ENCODE data around the gene RNF34. TPM values are rescaled to one million over a fixed set of nuclear protein-coding genes. Genes with fewer than 3 reads are reported as not detected.

The RNF34 gene
- total RNA-seq, 2 donors from 2014 or later = 55.5 to 55.8 TPM

DNA sequence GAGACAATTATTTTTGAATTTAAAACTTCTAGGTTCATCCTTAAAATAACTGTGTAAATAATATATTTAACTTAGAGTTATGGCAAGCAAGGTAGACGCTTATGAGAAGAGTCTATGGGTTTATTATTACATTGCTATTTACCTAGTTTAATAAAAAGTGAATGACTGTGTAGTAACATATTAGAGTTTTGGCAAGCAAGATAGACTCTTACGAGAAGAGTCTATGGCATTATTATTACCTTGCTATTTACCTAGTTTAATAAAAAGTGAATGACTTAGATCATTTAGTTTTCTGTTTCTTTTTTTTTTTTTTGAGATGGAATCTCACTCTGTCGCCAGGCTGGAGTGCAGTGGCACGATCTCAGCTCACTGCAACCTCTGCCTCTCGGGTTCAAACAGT, 3.8 kb downstream of the RNF34 start:
- TF ChIP-seq, protein P1, sequence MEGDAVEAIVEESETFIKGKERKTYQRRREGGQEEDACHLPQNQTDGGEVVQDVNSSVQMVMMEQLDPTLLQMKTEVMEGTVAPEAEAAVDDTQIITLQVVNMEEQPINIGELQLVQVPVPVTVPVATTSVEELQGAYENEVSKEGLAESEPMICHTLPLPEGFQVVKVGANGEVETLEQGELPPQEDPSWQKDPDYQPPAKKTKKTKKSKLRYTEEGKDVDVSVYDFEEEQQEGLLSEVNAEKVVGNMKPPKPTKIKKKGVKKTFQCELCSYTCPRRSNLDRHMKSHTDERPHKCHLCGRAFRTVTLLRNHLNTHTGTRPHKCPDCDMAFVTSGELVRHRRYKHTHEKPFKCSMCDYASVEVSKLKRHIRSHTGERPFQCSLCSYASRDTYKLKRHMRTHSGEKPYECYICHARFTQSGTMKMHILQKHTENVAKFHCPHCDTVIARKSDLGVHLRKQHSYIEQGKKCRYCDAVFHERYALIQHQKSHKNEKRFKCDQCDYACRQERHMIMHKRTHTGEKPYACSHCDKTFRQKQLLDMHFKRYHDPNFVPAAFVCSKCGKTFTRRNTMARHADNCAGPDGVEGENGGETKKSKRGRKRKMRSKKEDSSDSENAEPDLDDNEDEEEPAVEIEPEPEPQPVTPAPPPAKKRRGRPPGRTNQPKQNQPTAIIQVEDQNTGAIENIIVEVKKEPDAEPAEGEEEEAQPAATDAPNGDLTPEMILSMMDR (IDR thresholded peaks at IDR 0.05) = no peak
- no peak for ATAC-seq (ENCODE audit: insufficient number of reproducible peaks, low FRiP score, low read depth)
- Histone ChIP-seq H3K9me3 (no peaks in the 10 kb centered on the region), H3K36me3 (peaks cover 15% of the 10 kb centered on the region), H3K4me1 (ENCODE audit: control insufficient read depth in 1 of 2, low read depth in 2 of 2) (peaks cover 13 to 22% of the 10 kb centered on the region in 2 donors), H3K27ac (no peak overlapping the region), H3K27me3 (replicated peaks; ENCODE audit: insufficient read depth) (no peaks in the 10 kb centered on the region), H3K4me3 (no peak overlapping the region)
- DNase-seq (ENCODE audit: low spot score) = no peak

DNA sequence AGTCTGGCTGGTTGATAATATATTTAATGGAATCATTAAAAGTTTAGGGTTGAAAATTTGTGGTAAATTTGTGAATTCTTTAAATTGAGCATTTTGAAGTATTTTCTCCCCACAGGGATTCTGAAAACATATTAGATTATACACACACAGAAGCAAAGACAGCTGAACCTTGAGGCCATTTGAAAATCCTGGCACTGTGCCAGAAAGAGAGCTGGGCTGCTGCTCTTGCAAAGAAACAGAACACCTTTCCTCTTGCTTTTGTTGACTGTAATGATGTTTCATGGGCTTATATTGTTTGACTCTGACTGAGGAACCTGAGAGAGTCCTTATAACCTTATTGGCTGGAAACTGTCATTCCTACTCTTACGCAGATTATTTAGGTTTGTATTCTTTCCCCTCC, 4.8 kb downstream of the RNF34 start:
- Histone ChIP-seq H3K9me3 (no peaks in the 10 kb centered on the region), H3K27ac (no peak overlapping the region), H3K36me3 (peaks cover 15% of the 10 kb centered on the region), H3K4me3 (no peak overlapping the region), H3K27me3 (replicated peaks; ENCODE audit: insufficient read depth) (no peaks in the 10 kb centered on the region), H3K4me1 (ENCODE audit: control insufficient read depth in 1 of 2, low read depth in 2 of 2) (peaks cover 13 to 16% of the 10 kb centered on the region in 2 donors)
- DNase-seq (ENCODE audit: low spot score) = no peak
- TF ChIP-seq, protein P1 (IDR thresholded peaks at IDR 0.05) = no peak
- ATAC-seq (ENCODE audit: insufficient number of reproducible peaks, low FRiP score, low read depth) = no peak

DNA sequence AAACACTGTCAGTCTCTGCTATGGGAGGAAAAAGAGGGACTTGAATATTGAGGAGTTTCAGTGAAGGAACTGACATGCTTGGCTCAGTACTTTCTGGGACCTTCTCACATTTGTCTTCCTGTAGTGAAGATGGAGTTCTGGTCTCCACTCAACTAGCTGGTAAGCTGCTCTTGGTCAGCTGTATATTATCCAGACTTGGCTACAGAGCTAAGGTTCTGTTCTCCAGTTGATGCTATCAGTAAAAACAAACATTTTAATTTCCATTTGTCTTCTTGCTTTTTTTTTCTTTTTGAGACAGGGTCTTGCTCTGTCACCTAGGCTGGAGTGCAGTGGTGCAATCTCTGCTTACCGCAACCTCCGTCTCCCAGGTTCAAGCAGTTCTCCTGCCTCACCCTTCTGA, 5.3 kb downstream of the RNF34 start:
- ATAC-seq (ENCODE audit: insufficient number of reproducible peaks, low FRiP score, low read depth) = no peak
- no peaks in the 10 kb centered on the region for H3K27me3 ChIP-seq (replicated peaks; ENCODE audit: insufficient read depth)
- no peaks in the 10 kb centered on the region for H3K9me3 ChIP-seq
- H3K4me3 ChIP-seq = no peak overlapping the region
- peaks cover 13 to 16% of the 10 kb centered on the region in 2 donors for H3K4me1 ChIP-seq (ENCODE audit: control insufficient read depth in 1 of 2, low read depth in 2 of 2)
- no peak for DNase-seq (ENCODE audit: low spot score)
- H3K27ac ChIP-seq = no peak overlapping the region
- peaks cover 15% of the 10 kb centered on the region for H3K36me3 ChIP-seq
- TF ChIP-seq, protein P1 (IDR thresholded peaks at IDR 0.05) = no peak

DNA sequence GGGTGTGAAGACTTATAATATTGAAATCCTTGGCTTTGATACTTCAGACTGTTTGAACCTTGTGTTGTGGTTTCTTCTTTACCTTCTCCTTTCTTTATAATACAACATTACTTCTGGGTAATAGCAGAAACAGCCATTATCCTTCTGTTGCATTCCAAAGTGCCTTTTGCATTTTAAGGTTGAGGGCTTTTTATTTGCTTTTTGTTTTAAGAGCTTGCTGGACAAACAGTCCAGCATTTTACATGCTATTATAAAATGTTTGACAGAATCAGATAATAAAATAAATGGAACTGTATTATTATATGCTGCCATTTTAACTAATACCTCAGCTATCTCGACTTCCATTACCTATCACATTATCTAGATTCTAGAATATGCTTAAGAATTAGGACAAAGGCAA, 14.0 kb downstream of the RNF34 start:
- no peak overlapping the region for H3K27ac ChIP-seq
- no peaks in the 10 kb centered on the region for H3K27me3 ChIP-seq (replicated peaks; ENCODE audit: insufficient read depth)
- no peaks in the 10 kb centered on the region for H3K4me1 ChIP-seq (ENCODE audit: control insufficient read depth in 1 of 2, low read depth in 2 of 2)
- no peak for ATAC-seq (ENCODE audit: insufficient number of reproducible peaks, low FRiP score, low read depth)
- DNase-seq (ENCODE audit: low spot score) = no peak
- TF ChIP-seq, protein P1 (IDR thresholded peaks at IDR 0.05) = no peak
- peaks cover 4% of the 10 kb centered on the region for H3K36me3 ChIP-seq
- no peaks in the 10 kb centered on the region for H3K9me3 ChIP-seq
- no peak overlapping the region for H3K4me3 ChIP-seq

DNA sequence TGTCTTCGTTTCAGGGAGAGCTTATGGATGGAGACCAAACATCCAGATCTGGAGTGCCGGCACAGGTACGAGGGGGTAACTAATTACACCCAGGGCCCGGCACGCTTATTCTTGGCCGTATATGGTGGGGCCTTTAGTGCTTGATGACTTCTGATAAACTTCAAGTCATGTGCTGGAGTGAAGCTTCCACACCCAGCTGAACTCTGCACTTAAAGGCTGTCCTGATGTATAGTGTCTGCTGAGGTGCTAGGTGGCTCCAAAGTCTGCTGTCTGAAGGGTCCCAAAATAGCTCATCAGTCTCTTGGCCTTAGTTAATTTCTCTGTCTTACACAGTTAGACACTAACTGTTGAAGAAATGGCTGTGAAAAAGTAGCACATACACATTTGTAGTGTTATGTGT, 17.9 kb downstream of the RNF34 start:
- Histone ChIP-seq H3K36me3 (peaks cover 25% of the 10 kb centered on the region), H3K9me3 (no peaks in the 10 kb centered on the region), H3K4me1 (ENCODE audit: control insufficient read depth in 1 of 2, low read depth in 2 of 2) (no peaks in the 10 kb centered on the region), H3K27ac (no peak overlapping the region), H3K27me3 (replicated peaks; ENCODE audit: insufficient read depth) (no peaks in the 10 kb centered on the region), H3K4me3 (no peak overlapping the region)
- TF ChIP-seq, protein P1 (IDR thresholded peaks at IDR 0.05) = no peak
- DNase-seq (ENCODE audit: low spot score) = no peak
- ATAC-seq (ENCODE audit: insufficient number of reproducible peaks, low FRiP score, low read depth) = no peak
